BLaER1 treated with 17β-estradiol and CSF1 and Interleukin-3, amounts not matched to agents 10 nM and 100 nM (cell line): Measurements from ENCODE around the gene C16orf95.

Source experiments
- H3K27ac ChIP-seq, 11 experiments: shearing (Covaris generic); formaldehyde crosslinking; 2 replicates each; pipeline ENCODE4 v1.8.1; 2022
- H3K27me3 ChIP-seq, 11 experiments: shearing (Covaris generic); formaldehyde crosslinking; 2 replicates each; pipeline ENCODE4 v1.8.1; 2022
- H3K36me3 ChIP-seq, 11 experiments: shearing (Covaris generic); formaldehyde crosslinking; 2 replicates each; pipeline ENCODE4 v1.8.1; 2022
- H3K4me1 ChIP-seq, 10 experiments: shearing (Covaris generic); formaldehyde crosslinking; 2 replicates each; pipeline ENCODE4 v1.8.1; 2022
- H3K4me2 ChIP-seq, 11 experiments: shearing (Covaris generic); formaldehyde crosslinking; 2 replicates each; pipeline ENCODE4 v1.8.1; 2022
- H3K4me3 ChIP-seq, 10 experiments: shearing (Covaris generic); formaldehyde crosslinking; 2 replicates each; pipeline ENCODE4 v1.8.1; 2022
- H3K9ac ChIP-seq, 11 experiments: shearing (Covaris generic); formaldehyde crosslinking; 2 replicates each; pipeline ENCODE4 v1.8.1; 2022
- H3K9me3 ChIP-seq, 11 experiments: shearing (Covaris generic); formaldehyde crosslinking; replicated peaks in 1 of 11; 2 replicates each; pipeline ENCODE4 v1.8.1; 2022
- H4K20me1 ChIP-seq, 11 experiments: shearing (Covaris generic); formaldehyde crosslinking; 2 replicates each; pipeline ENCODE4 v1.8.1; 2022
- Cebpa-rat ChIP-seq, 11 experiments: shearing (Covaris generic); IDR thresholded peaks; 2 replicates each; pipeline ENCODE4 v1.8.1; 2022

C16orf95 gene

GRCh38 chr16:87324411-87325275 lies 7.5 kb upstream of the C16orf95 start:
- no peaks in the 10 kb centered on the region for H3K27me3 ChIP-seq
- TF ChIP-seq Cebpa-rat (IDR thresholded peaks at IDR 0.05): no peak
- no peak overlapping the region for H3K4me3 ChIP-seq
- H3K9me3 ChIP-seq: no peaks in the 10 kb centered on the region
- H4K20me1 ChIP-seq: peaks cover 15 to 92% (median 68%) of the 10 kb centered on the region in 11 experiments; a peak in 21 of 22 replicates
- peak overlapping the region; percentile 71 to 85 (median 80) for H3K4me2 ChIP-seq
- H3K4me1 ChIP-seq: peaks cover 15 to 25% (median 22%) of the 10 kb centered on the region in 10 experiments
- H3K36me3 ChIP-seq: peaks cover 10 to 60% (median 40%) of the 10 kb centered on the region in 11 experiments; a peak in 21 of 22 replicates
- H3K9ac ChIP-seq: peak overlapping the region in 10 of 11 experiments; percentile 21 to 67 (median 52); a peak in 17 of 22 replicates
- peak overlapping the region in 8 of 11 experiments; percentile 3 to 62 (median 37); a peak in 11 of 22 replicates for H3K27ac ChIP-seq

- Histone ChIP-seq H3K27me3 (no peaks in the 10 kb centered on the region), H3K4me1 (peaks cover 15 to 27% (median 24%) of the 10 kb centered on the region in 10 experiments), H3K4me2 (peak overlapping the region in 3 of 11 experiments; percentile 74 to 85 (median 82); a peak in 7 of 22 replicates), H4K20me1 (peaks cover 15 to 84% (median 60%) of the 10 kb centered on the region in 11 experiments; a peak in 21 of 22 replicates), H3K27ac (peak overlapping the region in 2 of 11 experiments; percentile 3 to 62; a peak in 2 of 22 replicates), H3K4me3 (no peak overlapping the region), H3K9me3 (no peaks in the 10 kb centered on the region), H3K36me3 (peaks cover 3 to 59% (median 38%) of the 10 kb centered on the region in 11 experiments; a peak in 19 of 22 replicates), H3K9ac (peak overlapping the region in 6 of 11 experiments; percentile 3 to 67 (median 39); a peak in 4 of 22 replicates)
- no peak for TF ChIP-seq Cebpa-rat (IDR thresholded peaks at IDR 0.05)
These were observed 6.7 kb upstream of the C16orf95 start for GRCh38 chr16:87323727-87324410.

DNA sequence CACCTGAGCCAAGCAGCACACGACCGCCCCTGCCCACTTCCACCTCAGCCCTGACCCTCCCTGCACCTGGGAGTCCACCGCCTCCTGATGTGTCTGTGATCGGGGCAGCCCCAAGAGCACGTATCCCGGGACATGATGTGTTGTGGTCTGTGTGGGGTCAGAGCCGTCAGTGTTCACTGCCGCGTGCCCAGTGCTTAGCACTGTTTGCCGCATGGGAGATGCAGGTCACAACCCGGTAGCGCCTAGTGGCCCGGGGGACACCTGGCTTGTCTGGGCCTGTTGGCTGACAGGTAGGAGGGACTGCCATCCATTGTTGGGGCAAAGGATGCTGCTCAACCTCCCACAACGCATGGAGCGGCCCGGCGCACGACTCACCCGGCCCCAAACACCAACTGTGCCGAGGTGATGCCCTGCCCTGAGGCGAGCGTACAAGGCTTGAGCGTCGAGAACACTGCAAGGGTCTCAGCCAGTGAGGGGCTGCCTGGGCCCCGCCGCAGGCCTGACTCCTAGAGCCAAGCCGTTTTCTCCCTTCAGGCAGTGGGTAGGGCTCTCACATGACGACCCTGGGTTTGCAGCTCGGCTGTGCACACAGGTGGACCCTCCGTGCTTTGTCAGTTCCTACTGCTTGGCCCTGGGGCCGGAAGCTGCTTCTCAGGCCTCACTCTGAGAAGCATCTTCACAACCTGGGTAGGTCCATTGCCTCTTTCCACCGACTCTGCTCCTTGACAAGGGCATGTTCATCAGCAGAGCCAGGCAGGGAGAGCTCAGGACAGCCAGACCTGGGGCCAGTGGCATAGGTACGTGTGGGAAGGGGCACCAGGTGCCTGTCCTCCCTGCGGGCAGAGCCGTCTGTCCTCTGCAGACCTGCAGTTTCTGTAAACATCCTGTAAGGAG lies 5.9 kb upstream of the C16orf95 start:
- Histone ChIP-seq H3K4me3 (no peak overlapping the region), H3K27me3 (no peaks in the 10 kb centered on the region), H3K27ac (0 out of 22 replicates have a peak overlapping the region, but pooled peaks of 1 of the 11 experiments have one; percentile 62), H3K4me2 (no peak overlapping the region), H3K36me3 (peaks cover 0 to 54% (median 34%) of the 10 kb centered on the region in 11 experiments; a peak in 17 of 22 replicates), H3K9me3 (no peaks in the 10 kb centered on the region), H4K20me1 (peaks cover 15 to 76% (median 52%) of the 10 kb centered on the region in 11 experiments; a peak in 21 of 22 replicates), H3K4me1 (peaks cover 22 to 35% (median 32%) of the 10 kb centered on the region in 10 experiments), H3K9ac (peak overlapping the region in 4 of 11 experiments; percentile 3 to 55 (median 16); a peak in 3 of 22 replicates)
- TF ChIP-seq Cebpa-rat (IDR thresholded peaks at IDR 0.05): no peak

DNA sequence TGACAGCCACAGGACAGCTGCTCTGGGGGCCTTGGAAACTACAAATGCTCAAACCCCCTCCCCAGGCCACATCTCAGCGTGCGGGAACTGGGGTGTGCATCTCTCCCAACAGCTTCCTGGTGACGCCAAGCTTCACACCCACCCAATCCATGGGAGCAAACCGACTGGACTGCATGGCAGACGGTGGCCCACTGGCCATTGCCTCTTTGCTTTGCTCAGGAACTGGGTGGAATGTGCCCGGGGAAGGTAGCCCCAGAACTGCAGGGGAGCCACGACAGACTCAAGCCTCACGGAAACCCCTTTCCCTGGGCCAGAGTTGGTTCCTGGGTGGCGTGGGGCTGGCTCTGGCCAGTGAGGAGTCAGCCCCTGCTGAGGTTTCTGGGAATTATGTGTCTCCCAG lies 5.2 kb upstream of the C16orf95 start:
- Histone ChIP-seq H3K4me3 (no peak overlapping the region), H3K36me3 (peaks cover 0 to 47% (median 27%) of the 10 kb centered on the region in 11 experiments; a peak in 14 of 22 replicates), H3K4me1 (peaks cover 24 to 37% (median 33%) of the 10 kb centered on the region in 10 experiments), H3K27ac (no peak overlapping the region), H3K9me3 (no peaks in the 10 kb centered on the region), H3K9ac (no peak overlapping the region; a peak in 1 of 22 replicates), H3K4me2 (no peak overlapping the region), H4K20me1 (peaks cover 15 to 69% (median 46%) of the 10 kb centered on the region in 11 experiments; a peak in 21 of 22 replicates), H3K27me3 (no peaks in the 10 kb centered on the region)
- TF ChIP-seq Cebpa-rat (IDR thresholded peaks at IDR 0.05): no peak

DNA sequence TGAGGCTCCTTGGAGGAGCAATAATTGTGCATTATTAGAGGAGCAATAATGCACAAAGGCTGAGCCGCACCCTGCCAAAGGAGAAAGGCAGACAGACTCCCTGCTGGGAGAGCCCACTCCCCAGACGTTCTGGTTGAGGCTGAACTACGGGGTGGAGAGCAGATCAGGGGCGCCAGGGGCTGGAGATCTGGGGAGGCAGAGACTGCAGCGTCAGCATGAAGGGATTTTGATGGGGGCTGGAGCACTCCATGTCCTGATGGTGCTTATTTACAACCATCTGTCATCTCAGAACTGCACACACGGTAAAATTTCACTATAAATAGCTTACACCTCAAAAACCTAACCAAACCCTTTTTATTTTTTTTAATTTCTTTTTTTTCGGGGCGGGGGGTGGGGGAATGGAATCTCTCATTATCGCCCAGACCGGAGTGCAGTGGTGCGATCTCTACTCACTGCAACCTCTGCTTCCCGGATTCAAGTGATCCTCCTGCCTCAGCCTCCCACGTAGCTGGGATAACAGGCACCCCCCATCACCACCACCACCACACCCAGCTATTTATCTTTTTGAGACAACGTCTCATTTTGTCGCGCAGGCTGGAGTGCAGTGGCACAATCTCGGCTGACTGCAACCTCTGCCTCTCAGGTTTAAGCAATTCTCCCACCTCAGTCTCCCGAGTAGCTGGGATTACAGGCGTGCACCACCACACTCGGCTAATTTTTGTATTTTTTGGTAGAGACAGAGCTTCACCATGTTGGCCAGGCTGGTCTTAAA lies 4.3 kb upstream of the C16orf95 start:
- peaks cover 24 to 40% (median 33%) of the 10 kb centered on the region in 10 experiments for H3K4me1 ChIP-seq
- no peak overlapping the region for H3K4me3 ChIP-seq
- TF ChIP-seq Cebpa-rat (IDR thresholded peaks at IDR 0.05): no peak
- peaks cover 15 to 60% (median 37%) of the 10 kb centered on the region in 11 experiments; a peak in 21 of 22 replicates for H4K20me1 ChIP-seq
- H3K27me3 ChIP-seq: no peaks in the 10 kb centered on the region
- no peak overlapping the region for H3K27ac ChIP-seq
- peaks cover 0 to 42% (median 24%) of the 10 kb centered on the region in 11 experiments; a peak in 13 of 22 replicates for H3K36me3 ChIP-seq
- 0 out of 22 replicates have a peak overlapping the region, but pooled peaks of 2 of the 11 experiments have one; percentile 18 to 24 for H3K9ac ChIP-seq
- H3K4me2 ChIP-seq: no peak overlapping the region
- no peaks in the 10 kb centered on the region for H3K9me3 ChIP-seq

- Histone ChIP-seq H3K9me3 (no peaks in the 10 kb centered on the region), H3K9ac (0 out of 22 replicates have a peak overlapping the region, but pooled peaks of 2 of the 11 experiments have one; percentile 18 to 24), H3K27me3 (no peaks in the 10 kb centered on the region), H3K4me3 (no peak overlapping the region), H3K4me2 (no peak overlapping the region), H3K4me1 (peaks cover 22 to 38% (median 28%) of the 10 kb centered on the region in 10 experiments), H3K27ac (no peak overlapping the region), H4K20me1 (peaks cover 14 to 52% (median 29%) of the 10 kb centered on the region in 11 experiments; a peak in 20 of 22 replicates), H3K36me3 (peaks cover 0 to 42% (median 24%) of the 10 kb centered on the region in 11 experiments; a peak in 13 of 22 replicates)
- TF ChIP-seq Cebpa-rat (IDR thresholded peaks at IDR 0.05): no peak
These were observed 3.5 kb upstream of the C16orf95 start for GRCh38 chr16:87320510-87321227.

DNA sequence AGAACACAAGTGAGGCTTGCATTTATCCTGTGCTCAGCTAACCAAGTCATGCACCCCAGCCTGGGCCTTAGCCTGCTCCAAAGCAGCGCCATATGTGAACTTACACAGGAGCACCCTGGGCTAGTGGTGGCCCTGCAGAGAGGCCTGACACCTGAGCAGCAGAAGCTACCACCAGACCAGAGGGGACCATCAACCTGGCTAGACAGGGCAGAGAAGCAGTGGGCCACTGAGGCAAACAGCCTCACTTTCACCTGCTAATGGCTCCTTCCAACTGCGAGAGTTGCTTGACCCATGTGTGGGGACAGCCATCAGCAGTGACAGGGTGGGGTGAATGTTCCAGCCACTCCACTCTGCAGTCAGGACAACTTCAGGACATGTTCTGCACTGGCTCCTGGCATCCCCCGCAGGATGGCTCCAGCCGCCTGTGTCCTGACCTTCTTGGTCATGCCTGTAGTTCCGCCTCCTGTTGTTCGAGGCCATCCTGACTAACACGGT lies 2.9 kb upstream of the C16orf95 start:
- Histone ChIP-seq H3K4me1 (peaks cover 16 to 35% (median 22%) of the 10 kb centered on the region in 10 experiments), H4K20me1 (peaks cover 8 to 46% (median 22%) of the 10 kb centered on the region in 11 experiments; a peak in 19 of 22 replicates), H3K4me3 (no peak overlapping the region), H3K4me2 (no peak overlapping the region), H3K9me3 (no peaks in the 10 kb centered on the region), H3K27me3 (no peaks in the 10 kb centered on the region), H3K9ac (no peak overlapping the region), H3K27ac (no peak overlapping the region), H3K36me3 (peaks cover 0 to 42% (median 21%) of the 10 kb centered on the region in 11 experiments; a peak in 13 of 22 replicates)
- no peak for TF ChIP-seq Cebpa-rat (IDR thresholded peaks at IDR 0.05)
